Measurements from ENCODE around the gene WDR86.

DNA sequence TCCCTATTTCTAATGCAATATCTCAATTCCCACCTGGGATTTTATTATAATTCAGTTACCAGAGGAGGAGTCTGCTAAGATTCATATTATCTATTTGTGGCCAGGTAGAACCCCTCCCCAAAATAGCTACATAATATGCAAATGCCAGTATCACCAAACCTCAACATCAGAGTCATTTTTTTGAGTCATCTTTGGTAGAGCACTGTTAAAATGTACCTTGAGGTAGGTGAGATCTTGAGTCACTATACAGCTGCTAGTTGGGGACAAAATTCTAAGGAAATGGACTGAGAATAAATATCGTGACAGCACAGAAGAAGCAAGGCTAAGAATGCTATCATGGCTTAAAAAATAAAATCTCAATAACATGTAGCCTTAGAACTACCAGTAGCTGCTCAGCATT is 34.8 kb upstream of the WDR86 start:
- TF ChIP-seq, protein P1, sequence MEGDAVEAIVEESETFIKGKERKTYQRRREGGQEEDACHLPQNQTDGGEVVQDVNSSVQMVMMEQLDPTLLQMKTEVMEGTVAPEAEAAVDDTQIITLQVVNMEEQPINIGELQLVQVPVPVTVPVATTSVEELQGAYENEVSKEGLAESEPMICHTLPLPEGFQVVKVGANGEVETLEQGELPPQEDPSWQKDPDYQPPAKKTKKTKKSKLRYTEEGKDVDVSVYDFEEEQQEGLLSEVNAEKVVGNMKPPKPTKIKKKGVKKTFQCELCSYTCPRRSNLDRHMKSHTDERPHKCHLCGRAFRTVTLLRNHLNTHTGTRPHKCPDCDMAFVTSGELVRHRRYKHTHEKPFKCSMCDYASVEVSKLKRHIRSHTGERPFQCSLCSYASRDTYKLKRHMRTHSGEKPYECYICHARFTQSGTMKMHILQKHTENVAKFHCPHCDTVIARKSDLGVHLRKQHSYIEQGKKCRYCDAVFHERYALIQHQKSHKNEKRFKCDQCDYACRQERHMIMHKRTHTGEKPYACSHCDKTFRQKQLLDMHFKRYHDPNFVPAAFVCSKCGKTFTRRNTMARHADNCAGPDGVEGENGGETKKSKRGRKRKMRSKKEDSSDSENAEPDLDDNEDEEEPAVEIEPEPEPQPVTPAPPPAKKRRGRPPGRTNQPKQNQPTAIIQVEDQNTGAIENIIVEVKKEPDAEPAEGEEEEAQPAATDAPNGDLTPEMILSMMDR (IDR thresholded peaks at IDR 0.05) = no peak
- no peak for TF ChIP-seq POLR2AphosphoS5 (IDR thresholded peaks at IDR 0.05)

Measured in esophagus muscularis mucosa (tissue), 3 donors.